OCI-LY7 (cell line): Measurements from ENCODE around the gene AKAP8L. TPM values are rescaled to one million over a fixed set of nuclear protein-coding genes. Genes with fewer than 3 reads are reported as not detected.

Source experiments
- BruUV-seq: library from RNA; stranded (reverse); fragments of 400-500 nt; replicated peaks from 2 replicates; lab custom pipeline; 2021; lab: Mats Ljungman, UMichigan
- CTCF ChIA-PET: fragments of 300-600 bp; sonication (Branson Sonifier 250); formaldehyde crosslinking; loops from one replicate; lab custom pipeline; 2022; ENCODE audit warnings: antibody characterized with exemption; ENCODE audit not compliant: unreplicated experiment; lab: Charles Lee
- POLR2A ChIA-PET: fragments of 300-600 bp; sonication (Branson Sonifier 250); formaldehyde crosslinking; loops from one replicate; lab custom pipeline; 2022; ENCODE audit warnings: antibody characterized with exemption; lab: Charles Lee
- DNase-seq: peaks from one replicate; pipeline ENCODE4 v3.0.0-alpha.2; 2015; ENCODE audit warnings: low spot score
- H2AFZ ChIP-seq: fragments of 200-600 bp; sonication (generic), shearing (Covaris generic); 2 replicates; pipeline ENCODE4 v1.6.1; 2014; ENCODE audit warnings: mild to moderate bottlenecking, antibody characterized with exemption, low read length, moderate library complexity
- H3K27ac ChIP-seq: fragments of 200-600 bp; sonication (generic); 2 replicates; pipeline ENCODE4 v1.5.1; 2014; ENCODE audit warnings: mixed run types, low read depth, mild to moderate bottlenecking, moderate library complexity, low read length, inconsistent platforms; ENCODE audit not compliant: poor library complexity, severe bottlenecking
- H3K36me3 ChIP-seq: fragments of 200-600 bp; sonication (generic); 2 replicates; pipeline ENCODE4 v1.6.1; 2014; ENCODE audit warnings: mild to moderate bottlenecking, antibody characterized with exemption, low read length, moderate library complexity, mixed read lengths; ENCODE audit not compliant: insufficient read depth
- H3K4me1 ChIP-seq: fragments of 200-600 bp; sonication (generic); 2 replicates; pipeline ENCODE4 v1.5.1; 2014; ENCODE audit warnings: mild to moderate bottlenecking, low read length; ENCODE audit not compliant: insufficient read depth, poor library complexity, severe bottlenecking
- H3K4me2 ChIP-seq: fragments of 200-600 bp; sonication (generic); 2 replicates; pipeline ENCODE4 v1.6.1; 2014; ENCODE audit warnings: mild to moderate bottlenecking, low read length
- H3K4me3 ChIP-seq: fragments of 200-600 bp; sonication (generic); 2 replicates; pipeline ENCODE4 v1.5.1; 2014; ENCODE audit warnings: mild to moderate bottlenecking, low read depth, low read length; ENCODE audit not compliant: poor library complexity, severe bottlenecking
- H3K79me2 ChIP-seq: fragments of 200-600 bp; sonication (generic); 2 replicates; pipeline ENCODE4 v1.6.1; 2016; ENCODE audit warnings: low read depth, mild to moderate bottlenecking, low read length, moderate library complexity, mixed read lengths; ENCODE audit not compliant: insufficient read depth
- H3K9me2 ChIP-seq: fragments of 200-600 bp; sonication (generic); 2 replicates; pipeline ENCODE4 v1.6.1; 2016; ENCODE audit warnings: mild to moderate bottlenecking, low read length, mixed read lengths; ENCODE audit not compliant: insufficient read depth
- H3K9me3 ChIP-seq: fragments of 200-600 bp; sonication (generic); 2 replicates; pipeline ENCODE4 v1.6.1; 2014; ENCODE audit warnings: mild to moderate bottlenecking, mixed run types, low read length, mixed read lengths
- H4K20me1 ChIP-seq: fragments of 200-600 bp; sonication (generic); 2 replicates; pipeline ENCODE4 v1.6.1; 2014; ENCODE audit warnings: mild to moderate bottlenecking, antibody characterized with exemption, low read length, moderate library complexity, mixed read lengths; ENCODE audit not compliant: insufficient read depth
- CTCF ChIP-seq: fragments of 200-600 bp; sonication (generic); conservative IDR thresholded peaks from 2 replicates; pipeline ENCODE4 v1.5.1; 2014; ENCODE audit warnings: mild to moderate bottlenecking, antibody characterized with exemption, low read length, moderate library complexity, mixed read lengths
- EZH2phosphoT487 ChIP-seq: fragments of 200-600 bp; sonication (generic); IDR thresholded peaks from 2 replicates; pipeline ENCODE4 v1.6.1; 2018; ENCODE audit warnings: low read depth, borderline replicate concordance, mild to moderate bottlenecking, mixed run types, antibody characterized with exemption, low read length, moderate library complexity, mixed read lengths
- intact Hi-C: fragments of 100-400 bp; cut with micrococcal nuclease; formaldehyde crosslinking; loops from one replicate; pipeline ENCODE4 v1.10.0; 2022; ENCODE audit not compliant: unreplicated experiment
- total RNA-seq, 2 experiments: library from RNA; depleted of rRNA in 1 of 2; stranded (reverse); fragments of >200 nt in 1 of 2; shearing (Covaris generic) in 1 of 2; gene quantifications; 2 replicates each; pipeline ENCODE4 v1.2.3, GENCODE V29; 2014 to 2022

Gene AKAP8L
- total RNA-seq, 2 experiments from 2014 or later, result 119 to 124 TPM

- no peaks in the 10 kb centered on the region for H3K79me2 ChIP-seq
- no peaks in the 10 kb centered on the region for H3K36me3 ChIP-seq
- POLR2A ChIA-PET, result no interaction called here
- DNase-seq, result no peak
- no peak overlapping the region for H3K4me2 ChIP-seq
- H4K20me1 ChIP-seq, result no peaks in the 10 kb centered on the region
- H3K4me1 ChIP-seq, result peaks cover 9% of the 10 kb centered on the region
- CTCF ChIA-PET, result no interaction called here
- TF ChIP-seq EZH2phosphoT487 (no peak), CTCF (no peak)
- intact Hi-C loops, result no loop called here
- H3K9me2 ChIP-seq, result no peaks in the 10 kb centered on the region
- no peaks in the 10 kb centered on the region for H3K9me3 ChIP-seq
- no peak overlapping the region for H3K4me3 ChIP-seq
- no TSS peak for BruUV-seq
- H2AFZ ChIP-seq, result no peak overlapping the region
- no peak overlapping the region for H3K27ac ChIP-seq
These were observed 26.4 kb upstream of the AKAP8L start for GRCh38 chr19:15445227-15445605.

GRCh38 chr19:15444505-15445226, 25.9 kb upstream of the AKAP8L start:
- no peaks in the 10 kb centered on the region for H3K9me3 ChIP-seq
- no peak for DNase-seq
- peaks cover 9% of the 10 kb centered on the region for H3K4me1 ChIP-seq
- H2AFZ ChIP-seq, result no peak overlapping the region
- H3K27ac ChIP-seq, result no peak overlapping the region
- no peaks in the 10 kb centered on the region for H3K9me2 ChIP-seq
- POLR2A ChIA-PET, result no interaction called here
- no peaks in the 10 kb centered on the region for H3K36me3 ChIP-seq
- H3K79me2 ChIP-seq, result no peaks in the 10 kb centered on the region
- no TSS peak for BruUV-seq
- TF ChIP-seq CTCF, result no peak
- TF ChIP-seq EZH2phosphoT487, result no peak
- H3K4me2 ChIP-seq, result no peak overlapping the region
- intact Hi-C loops, result no loop called here
- CTCF ChIA-PET, result no interaction called here
- H3K4me3 ChIP-seq, result no peak overlapping the region
- no peaks in the 10 kb centered on the region for H4K20me1 ChIP-seq

GRCh38 chr19:15443838-15444237, 25.1 kb upstream of the AKAP8L start:
- no peak overlapping the region for H3K27ac ChIP-seq
- POLR2A ChIA-PET, result no interaction called here

More at GRCh38 chr19:15443838-15444237, 25.1 kb upstream of the AKAP8L start:
- DNase-seq, result no peak
- H2AFZ ChIP-seq, result no peak overlapping the region
- no peaks in the 10 kb centered on the region for H3K36me3 ChIP-seq
- BruUV-seq, result no TSS peak
- H3K79me2 ChIP-seq, result no peaks in the 10 kb centered on the region
- intact Hi-C loops, result no loop called here
- H4K20me1 ChIP-seq, result no peaks in the 10 kb centered on the region
- H3K9me3 ChIP-seq, result no peaks in the 10 kb centered on the region
- TF ChIP-seq CTCF (no peak), EZH2phosphoT487 (no peak)
- H3K4me3 ChIP-seq, result no peak overlapping the region
- H3K9me2 ChIP-seq, result no peaks in the 10 kb centered on the region
- peaks cover 3% of the 10 kb centered on the region for H3K4me1 ChIP-seq
- CTCF ChIA-PET, result no interaction called here
- no peak overlapping the region for H3K4me2 ChIP-seq
